ENCODE data around the gene TUBA1B. TPM values are rescaled to one million over a fixed set of nuclear protein-coding genes. Genes with fewer than 3 reads are reported as not detected.

Gene TUBA1B
- total RNA-seq, 1 experiment from 2014 or later = 1,866 TPM

GRCh38 chr12:49146406-49146805, 15.2 kb upstream of the TUBA1B start:
- intact Hi-C loops (cut with micrococcal nuclease; ENCODE audit: unreplicated experiment) = no loop called here
- TF ChIP-seq, protein P1, sequence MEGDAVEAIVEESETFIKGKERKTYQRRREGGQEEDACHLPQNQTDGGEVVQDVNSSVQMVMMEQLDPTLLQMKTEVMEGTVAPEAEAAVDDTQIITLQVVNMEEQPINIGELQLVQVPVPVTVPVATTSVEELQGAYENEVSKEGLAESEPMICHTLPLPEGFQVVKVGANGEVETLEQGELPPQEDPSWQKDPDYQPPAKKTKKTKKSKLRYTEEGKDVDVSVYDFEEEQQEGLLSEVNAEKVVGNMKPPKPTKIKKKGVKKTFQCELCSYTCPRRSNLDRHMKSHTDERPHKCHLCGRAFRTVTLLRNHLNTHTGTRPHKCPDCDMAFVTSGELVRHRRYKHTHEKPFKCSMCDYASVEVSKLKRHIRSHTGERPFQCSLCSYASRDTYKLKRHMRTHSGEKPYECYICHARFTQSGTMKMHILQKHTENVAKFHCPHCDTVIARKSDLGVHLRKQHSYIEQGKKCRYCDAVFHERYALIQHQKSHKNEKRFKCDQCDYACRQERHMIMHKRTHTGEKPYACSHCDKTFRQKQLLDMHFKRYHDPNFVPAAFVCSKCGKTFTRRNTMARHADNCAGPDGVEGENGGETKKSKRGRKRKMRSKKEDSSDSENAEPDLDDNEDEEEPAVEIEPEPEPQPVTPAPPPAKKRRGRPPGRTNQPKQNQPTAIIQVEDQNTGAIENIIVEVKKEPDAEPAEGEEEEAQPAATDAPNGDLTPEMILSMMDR (IDR thresholded peaks at IDR 0.05; ENCODE audit: insufficient read depth in 1 of 2, low read depth in 1 of 2, low read length in 1 of 2, severe bottlenecking in 1 of 2, unreplicated experiment in 1 of 2) = no peak
- no peak for DNase-seq
- Mint-ChIP-seq H3K9me3 (ENCODE audit: unreplicated experiment) (no peaks in the 10 kb centered on the region), H3K4me1 (ENCODE audit: low read depth, unreplicated experiment) (no peaks in the 10 kb centered on the region), H3K27ac (ENCODE audit: unreplicated experiment) (no peak overlapping the region), H3K27me3 (ENCODE audit: insufficient read depth, unreplicated experiment) (no peaks in the 10 kb centered on the region), H3K4me3 (ENCODE audit: unreplicated experiment) (no peak overlapping the region), H3K36me3 (ENCODE audit: insufficient read depth, unreplicated experiment) (no peaks in the 10 kb centered on the region)
- POLR2A ChIA-PET = no interaction called here
- CTCF ChIA-PET = no interaction called here
- no peak overlapping the region for H3K4me3 ChIP-seq (ENCODE audit: low read depth, low read length)
- no peaks in the 10 kb centered on the region for H3K9me3 ChIP-seq
- H3K36me3 ChIP-seq (ENCODE audit: control insufficient read depth, insufficient read depth, low read length) = no peaks in the 10 kb centered on the region
- no peaks in the 10 kb centered on the region for H3K27me3 ChIP-seq (replicated peaks; ENCODE audit: control insufficient read depth, insufficient read depth, low read length)
- no TSS peak for BruUV-seq (replicated peaks)
- H3K4me1 ChIP-seq = no peaks in the 10 kb centered on the region

DNA sequence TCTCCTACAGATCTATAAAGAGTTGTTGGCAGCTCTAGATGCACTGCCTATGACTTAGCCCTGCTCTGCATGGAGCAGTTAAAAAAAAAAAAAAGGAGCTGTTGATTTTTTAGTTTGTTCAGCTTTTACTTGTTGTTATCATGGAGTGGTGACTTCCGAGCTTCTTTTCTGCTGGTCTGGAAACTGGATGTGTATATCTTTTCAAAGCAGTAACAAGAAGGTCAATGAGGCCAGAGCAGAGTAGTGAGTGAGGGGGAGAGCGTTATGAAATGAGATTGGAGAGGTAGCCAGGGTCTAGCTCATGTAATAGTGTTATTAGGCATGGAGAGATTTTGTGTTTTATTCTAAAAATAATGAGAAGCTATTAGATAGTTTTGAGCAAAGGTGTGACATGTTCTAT, 13.2 kb upstream of the TUBA1B start:
- Mint-ChIP-seq H3K4me1 (ENCODE audit: low read depth, unreplicated experiment) (no peaks in the 10 kb centered on the region), H3K27me3 (ENCODE audit: insufficient read depth, unreplicated experiment) (no peaks in the 10 kb centered on the region), H3K4me3 (ENCODE audit: unreplicated experiment) (no peak overlapping the region), H3K36me3 (ENCODE audit: insufficient read depth, unreplicated experiment) (peaks cover 5% of the 10 kb centered on the region), H3K27ac (ENCODE audit: unreplicated experiment) (no peak overlapping the region), H3K9me3 (ENCODE audit: unreplicated experiment) (no peaks in the 10 kb centered on the region)
- TF ChIP-seq, protein P1 (IDR thresholded peaks at IDR 0.05; ENCODE audit: insufficient read depth in 1 of 2, low read depth in 1 of 2, low read length in 1 of 2, severe bottlenecking in 1 of 2, unreplicated experiment in 1 of 2) = no peak
- Histone ChIP-seq H3K4me1 (no peaks in the 10 kb centered on the region), H3K36me3 (ENCODE audit: control insufficient read depth, insufficient read depth, low read length) (no peaks in the 10 kb centered on the region), H3K4me3 (ENCODE audit: low read depth, low read length) (no peak overlapping the region), H3K9me3 (no peaks in the 10 kb centered on the region), H3K27me3 (replicated peaks; ENCODE audit: control insufficient read depth, insufficient read depth, low read length) (no peaks in the 10 kb centered on the region)
- no peak for DNase-seq
- CTCF ChIA-PET = interaction anchor here (0.6 kb wide), 1 partner anchor 50 kb away, joined by 3 read pairs; no protein-coding TSS in a partner anchor
- intact Hi-C loops (cut with micrococcal nuclease; ENCODE audit: unreplicated experiment) = no loop called here
- POLR2A ChIA-PET = no interaction called here
- no TSS peak for BruUV-seq (replicated peaks)

- H3K4me3 ChIP-seq (ENCODE audit: low read depth, low read length) = no peak overlapping the region
- Mint-ChIP-seq H3K4me3 (ENCODE audit: unreplicated experiment) (no peak overlapping the region), H3K27me3 (ENCODE audit: insufficient read depth, unreplicated experiment) (no peaks in the 10 kb centered on the region), H3K36me3 (ENCODE audit: insufficient read depth, unreplicated experiment) (peaks cover 5% of the 10 kb centered on the region), H3K9me3 (ENCODE audit: unreplicated experiment) (no peaks in the 10 kb centered on the region), H3K27ac (ENCODE audit: unreplicated experiment) (no peak overlapping the region), H3K4me1 (ENCODE audit: low read depth, unreplicated experiment) (no peaks in the 10 kb centered on the region)
- no peaks in the 10 kb centered on the region for H3K9me3 ChIP-seq
- no peaks in the 10 kb centered on the region for H3K36me3 ChIP-seq (ENCODE audit: control insufficient read depth, insufficient read depth, low read length)
- ChIA-PET POLR2A (no interaction called here), CTCF (no interaction called here)
- H3K4me1 ChIP-seq = no peaks in the 10 kb centered on the region
- TF ChIP-seq, protein P1 (IDR thresholded peaks at IDR 0.05; ENCODE audit: insufficient read depth in 1 of 2, low read depth in 1 of 2, low read length in 1 of 2, severe bottlenecking in 1 of 2, unreplicated experiment in 1 of 2) = no peak
- intact Hi-C loops (cut with micrococcal nuclease; ENCODE audit: unreplicated experiment) = no loop called here
- no TSS peak for BruUV-seq (replicated peaks)
- no peaks in the 10 kb centered on the region for H3K27me3 ChIP-seq (replicated peaks; ENCODE audit: control insufficient read depth, insufficient read depth, low read length)
- no peak for DNase-seq
These were observed 7.8 kb upstream of the TUBA1B start for GRCh38 chr12:49138999-49139398.
